GM12801 (cell line): Measurements from ENCODE around the gene KRT1.

ENCODE experiments used
- TF ChIP-seq, protein P1 (sequence below): IDR thresholded peaks from one replicate; pipeline ENCODE4 v1.5.1; 2011; ENCODE audit warnings: control low read depth; ENCODE audit not compliant: insufficient read length; ENCODE audit errors: extremely low read depth

Gene KRT1

DNA sequence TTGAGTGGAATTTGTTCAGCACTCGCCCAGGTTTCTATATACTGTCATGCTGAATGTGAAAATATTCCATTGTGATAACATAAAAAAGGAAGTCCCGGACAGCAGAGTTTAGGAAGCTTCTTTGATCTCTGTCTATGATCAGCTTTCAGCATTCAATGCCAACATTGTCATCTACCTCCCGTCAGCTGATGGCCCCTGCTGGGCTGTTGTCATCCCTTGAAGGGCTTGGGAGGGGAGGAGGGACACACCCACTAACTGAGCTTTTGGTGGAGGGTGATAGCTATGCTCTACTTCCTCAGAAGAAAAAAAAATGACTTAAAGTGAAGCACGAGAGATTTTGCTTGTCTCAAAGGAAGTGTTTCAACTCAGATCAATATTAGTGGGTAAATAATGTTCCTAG lies 27.8 kb upstream of the KRT1 start:
- TF ChIP-seq, protein P1, sequence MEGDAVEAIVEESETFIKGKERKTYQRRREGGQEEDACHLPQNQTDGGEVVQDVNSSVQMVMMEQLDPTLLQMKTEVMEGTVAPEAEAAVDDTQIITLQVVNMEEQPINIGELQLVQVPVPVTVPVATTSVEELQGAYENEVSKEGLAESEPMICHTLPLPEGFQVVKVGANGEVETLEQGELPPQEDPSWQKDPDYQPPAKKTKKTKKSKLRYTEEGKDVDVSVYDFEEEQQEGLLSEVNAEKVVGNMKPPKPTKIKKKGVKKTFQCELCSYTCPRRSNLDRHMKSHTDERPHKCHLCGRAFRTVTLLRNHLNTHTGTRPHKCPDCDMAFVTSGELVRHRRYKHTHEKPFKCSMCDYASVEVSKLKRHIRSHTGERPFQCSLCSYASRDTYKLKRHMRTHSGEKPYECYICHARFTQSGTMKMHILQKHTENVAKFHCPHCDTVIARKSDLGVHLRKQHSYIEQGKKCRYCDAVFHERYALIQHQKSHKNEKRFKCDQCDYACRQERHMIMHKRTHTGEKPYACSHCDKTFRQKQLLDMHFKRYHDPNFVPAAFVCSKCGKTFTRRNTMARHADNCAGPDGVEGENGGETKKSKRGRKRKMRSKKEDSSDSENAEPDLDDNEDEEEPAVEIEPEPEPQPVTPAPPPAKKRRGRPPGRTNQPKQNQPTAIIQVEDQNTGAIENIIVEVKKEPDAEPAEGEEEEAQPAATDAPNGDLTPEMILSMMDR: no peak

DNA sequence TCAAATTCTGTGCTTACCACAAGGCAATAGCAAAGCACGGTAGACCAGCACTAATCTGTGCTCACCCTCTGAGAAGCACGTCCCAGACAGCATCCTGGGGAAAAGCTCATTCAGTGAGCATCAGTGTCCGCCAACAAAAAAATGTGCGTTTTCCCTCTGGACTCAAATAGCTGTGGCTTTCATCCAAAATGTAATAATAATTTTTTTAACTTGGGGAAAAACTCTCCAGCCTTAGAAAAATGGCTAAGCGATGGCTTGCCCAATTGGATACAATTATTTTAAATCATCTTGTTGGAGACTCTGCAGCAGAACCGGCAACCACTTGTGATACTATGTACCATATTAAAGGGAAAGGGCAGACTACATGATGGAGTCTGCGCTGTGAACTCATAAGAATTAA lies 24.3 kb upstream of the KRT1 start:
- TF ChIP-seq, protein P1: no peak

DNA sequence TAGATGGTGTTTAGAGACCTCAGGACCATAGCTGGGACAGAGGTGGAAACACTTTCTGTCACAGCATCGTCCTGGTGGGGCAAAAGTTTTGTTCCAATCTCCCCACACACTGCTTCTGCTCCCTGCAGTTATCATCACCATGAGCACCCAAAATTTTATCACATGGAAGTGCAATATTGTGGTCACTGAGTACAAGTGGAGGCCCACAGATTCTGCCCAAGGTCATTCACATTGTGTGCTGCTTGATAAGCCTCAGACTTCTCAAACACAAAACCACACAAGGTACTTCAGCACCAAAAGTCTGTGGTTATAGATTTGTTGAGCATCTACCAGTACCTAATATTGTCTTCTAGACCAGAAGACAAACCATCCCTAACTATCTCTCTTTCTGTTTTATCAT lies 23.7 kb upstream of the KRT1 start:
- TF ChIP-seq, protein P1: no peak

DNA sequence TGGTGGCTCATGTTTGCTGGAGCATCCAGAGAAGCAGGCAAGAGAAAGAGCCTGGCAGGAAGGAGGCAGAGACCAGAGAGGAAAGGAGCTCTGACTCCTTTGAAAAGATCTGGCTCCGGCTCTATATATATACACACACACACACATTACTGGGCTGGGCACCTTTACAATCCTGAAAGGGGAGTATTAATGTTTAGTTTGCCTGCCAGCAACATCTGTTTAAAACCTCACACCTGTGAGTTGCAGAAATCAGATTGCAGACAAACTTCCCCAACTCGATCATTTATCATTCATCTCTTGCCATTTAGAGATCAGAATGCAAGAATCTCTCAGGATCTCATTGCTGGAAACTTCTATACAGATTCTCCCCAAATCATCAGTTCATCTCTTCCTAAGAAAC lies 23.2 kb upstream of the KRT1 start, which contains the start of gene KRT77:
KRT77 (minus strand) TSS at position 101 of the 400 bp plus-strand sequence; CDS start at position 11, 90 bp downstream.
- TF ChIP-seq, protein P1: no peak

DNA sequence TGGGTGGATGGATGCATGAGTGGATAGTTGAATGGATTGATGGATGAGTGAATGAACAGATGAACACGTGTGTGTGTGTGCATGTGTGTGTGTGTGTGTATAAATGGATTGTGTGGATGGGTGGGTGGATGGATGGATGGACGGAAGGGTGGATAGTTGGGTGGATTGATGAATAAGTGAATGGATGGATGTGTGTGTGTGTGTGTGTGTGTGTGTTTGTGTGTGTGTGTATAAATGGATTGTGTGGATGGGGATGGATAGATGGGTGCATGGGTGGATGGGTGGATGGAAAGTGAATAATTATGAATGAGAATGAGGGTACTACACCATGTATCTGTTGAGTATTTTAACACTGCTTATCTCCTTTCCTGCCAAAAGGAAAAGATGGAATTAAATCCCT lies 22.1 kb upstream of the KRT1 start:
- TF ChIP-seq, protein P1: no peak

DNA sequence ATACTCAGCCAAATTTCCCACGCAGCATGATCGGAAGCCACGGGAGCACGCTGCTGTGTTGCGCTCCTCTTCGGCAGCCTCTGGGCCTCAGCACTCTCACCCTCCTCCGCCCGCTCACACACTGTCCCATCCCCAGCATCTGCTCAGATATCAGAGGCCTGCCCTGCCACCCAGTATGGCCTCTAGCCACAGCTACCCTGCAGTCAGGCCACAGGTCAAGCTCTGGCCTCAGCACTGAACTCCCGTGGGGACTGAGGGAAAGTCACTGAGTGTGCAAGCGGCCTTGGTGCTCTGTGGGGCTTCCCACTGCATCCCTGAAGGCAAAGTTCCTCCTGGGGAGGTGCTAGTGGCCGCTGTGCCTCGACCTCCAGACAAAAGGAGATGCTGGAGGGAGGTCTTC lies 21.1 kb upstream of the KRT1 start:
- TF ChIP-seq, protein P1: no peak

DNA sequence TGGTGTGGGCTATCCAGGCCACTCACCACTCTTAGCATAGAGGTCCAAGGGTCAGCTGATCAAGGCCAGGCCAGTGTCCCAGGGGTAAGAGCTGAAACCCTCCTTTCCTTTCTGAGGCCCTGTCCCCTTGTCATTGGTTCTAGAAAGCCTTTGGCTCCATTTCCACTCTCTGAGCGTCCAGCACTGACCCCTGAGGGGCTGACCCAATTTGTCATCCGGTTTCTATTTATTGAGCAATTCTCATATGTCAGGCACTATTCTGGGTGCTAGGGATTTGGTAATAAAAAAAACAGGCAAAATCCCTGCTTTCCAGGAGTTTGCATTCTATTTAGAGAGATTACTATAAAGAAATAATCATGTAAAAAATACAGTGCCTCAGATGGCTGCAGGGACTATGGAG lies 19.8 kb upstream of the KRT1 start:
- TF ChIP-seq, protein P1: no peak

DNA sequence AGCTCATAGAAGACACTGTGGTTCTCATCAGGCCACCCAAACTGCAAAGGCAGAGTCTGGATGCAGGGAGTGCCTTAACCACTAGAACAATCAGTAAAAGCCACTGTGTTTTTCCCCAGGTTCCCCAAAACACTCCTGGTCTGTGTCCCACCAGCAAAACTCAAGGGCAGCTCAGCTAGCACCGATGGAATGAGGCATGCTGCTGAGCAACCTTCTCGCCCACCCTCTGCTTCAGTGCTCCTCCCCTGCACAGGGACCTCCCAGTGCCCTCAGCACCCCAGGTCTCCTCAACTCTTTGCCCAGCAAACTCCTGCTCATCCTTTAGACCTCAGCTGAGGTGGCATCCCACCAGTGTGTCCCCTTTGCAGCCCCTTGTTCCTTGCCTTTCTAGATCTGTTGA lies 19.2 kb upstream of the KRT1 start:
- TF ChIP-seq, protein P1: no peak
